ENCODE data around the gene MTMR6. TPM values are rescaled to one million over a fixed set of nuclear protein-coding genes. Genes with fewer than 3 reads are reported as not detected.
"Not testable (repeated sequence)": the region's sequence is repeated elsewhere in the genome, so short reads cannot be mapped to it uniquely, and the experiment has no call there.

MTMR6 gene
- polyA plus RNA-seq, 1 donor from 2014 or later, result 45.4 TPM

DNA sequence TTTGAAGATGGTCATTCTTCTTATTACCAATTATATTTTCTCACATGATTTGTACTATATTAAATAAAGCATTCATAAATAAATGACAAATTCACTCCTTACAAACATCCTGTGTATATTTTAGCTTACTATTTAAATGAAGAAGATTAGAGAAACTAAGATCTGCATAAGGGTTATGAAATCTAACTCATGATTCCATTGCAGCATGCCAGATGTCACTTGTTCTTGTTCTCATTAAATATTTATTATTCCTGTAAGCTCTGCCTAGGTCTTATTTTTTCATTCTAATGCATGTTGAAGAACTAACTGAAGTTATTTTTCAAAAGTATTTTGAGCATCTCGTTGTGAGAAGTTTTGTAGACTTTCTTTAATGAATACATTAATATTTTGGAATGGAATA lies 32.5 kb upstream of the MTMR6 start:
- TF ChIP-seq SMC3 (conservative IDR thresholded peaks at IDR 0.05; ENCODE audit: poor library complexity) (no peak), POLR2AphosphoS5 (IDR thresholded peaks at IDR 0.05) (no peak), MXI1 (conservative IDR thresholded peaks at IDR 0.05; ENCODE audit: poor library complexity, severe bottlenecking) (no peak), TAF1 (IDR thresholded peaks at IDR 0.05; ENCODE audit: low read depth) (no peak), RAD21 (conservative IDR thresholded peaks at IDR 0.05) (no peak), EZH2 (IDR thresholded peaks at IDR 0.05; ENCODE audit: borderline replicate concordance, insufficient read depth, low read length, poor library complexity, severe bottlenecking) (no peak), EP300 (conservative IDR thresholded peaks at IDR 0.05; ENCODE audit: poor library complexity, severe bottlenecking) (no peak)
- TF ChIP-seq, protein P1, sequence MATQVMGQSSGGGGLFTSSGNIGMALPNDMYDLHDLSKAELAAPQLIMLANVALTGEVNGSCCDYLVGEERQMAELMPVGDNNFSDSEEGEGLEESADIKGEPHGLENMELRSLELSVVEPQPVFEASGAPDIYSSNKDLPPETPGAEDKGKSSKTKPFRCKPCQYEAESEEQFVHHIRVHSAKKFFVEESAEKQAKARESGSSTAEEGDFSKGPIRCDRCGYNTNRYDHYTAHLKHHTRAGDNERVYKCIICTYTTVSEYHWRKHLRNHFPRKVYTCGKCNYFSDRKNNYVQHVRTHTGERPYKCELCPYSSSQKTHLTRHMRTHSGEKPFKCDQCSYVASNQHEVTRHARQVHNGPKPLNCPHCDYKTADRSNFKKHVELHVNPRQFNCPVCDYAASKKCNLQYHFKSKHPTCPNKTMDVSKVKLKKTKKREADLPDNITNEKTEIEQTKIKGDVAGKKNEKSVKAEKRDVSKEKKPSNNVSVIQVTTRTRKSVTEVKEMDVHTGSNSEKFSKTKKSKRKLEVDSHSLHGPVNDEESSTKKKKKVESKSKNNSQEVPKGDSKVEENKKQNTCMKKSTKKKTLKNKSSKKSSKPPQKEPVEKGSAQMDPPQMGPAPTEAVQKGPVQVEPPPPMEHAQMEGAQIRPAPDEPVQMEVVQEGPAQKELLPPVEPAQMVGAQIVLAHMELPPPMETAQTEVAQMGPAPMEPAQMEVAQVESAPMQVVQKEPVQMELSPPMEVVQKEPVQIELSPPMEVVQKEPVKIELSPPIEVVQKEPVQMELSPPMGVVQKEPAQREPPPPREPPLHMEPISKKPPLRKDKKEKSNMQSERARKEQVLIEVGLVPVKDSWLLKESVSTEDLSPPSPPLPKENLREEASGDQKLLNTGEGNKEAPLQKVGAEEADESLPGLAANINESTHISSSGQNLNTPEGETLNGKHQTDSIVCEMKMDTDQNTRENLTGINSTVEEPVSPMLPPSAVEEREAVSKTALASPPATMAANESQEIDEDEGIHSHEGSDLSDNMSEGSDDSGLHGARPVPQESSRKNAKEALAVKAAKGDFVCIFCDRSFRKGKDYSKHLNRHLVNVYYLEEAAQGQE (IDR thresholded peaks at IDR 0.05; ENCODE audit: borderline replicate concordance), result no peak
- TF ChIP-seq, protein P2, sequence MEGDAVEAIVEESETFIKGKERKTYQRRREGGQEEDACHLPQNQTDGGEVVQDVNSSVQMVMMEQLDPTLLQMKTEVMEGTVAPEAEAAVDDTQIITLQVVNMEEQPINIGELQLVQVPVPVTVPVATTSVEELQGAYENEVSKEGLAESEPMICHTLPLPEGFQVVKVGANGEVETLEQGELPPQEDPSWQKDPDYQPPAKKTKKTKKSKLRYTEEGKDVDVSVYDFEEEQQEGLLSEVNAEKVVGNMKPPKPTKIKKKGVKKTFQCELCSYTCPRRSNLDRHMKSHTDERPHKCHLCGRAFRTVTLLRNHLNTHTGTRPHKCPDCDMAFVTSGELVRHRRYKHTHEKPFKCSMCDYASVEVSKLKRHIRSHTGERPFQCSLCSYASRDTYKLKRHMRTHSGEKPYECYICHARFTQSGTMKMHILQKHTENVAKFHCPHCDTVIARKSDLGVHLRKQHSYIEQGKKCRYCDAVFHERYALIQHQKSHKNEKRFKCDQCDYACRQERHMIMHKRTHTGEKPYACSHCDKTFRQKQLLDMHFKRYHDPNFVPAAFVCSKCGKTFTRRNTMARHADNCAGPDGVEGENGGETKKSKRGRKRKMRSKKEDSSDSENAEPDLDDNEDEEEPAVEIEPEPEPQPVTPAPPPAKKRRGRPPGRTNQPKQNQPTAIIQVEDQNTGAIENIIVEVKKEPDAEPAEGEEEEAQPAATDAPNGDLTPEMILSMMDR (IDR thresholded peaks at IDR 0.05; ENCODE audit: poor library complexity, severe bottlenecking), result no peak
- H3K36me3 ChIP-seq (ENCODE audit: insufficient read depth, low read length), result peaks cover 9% of the 10 kb centered on the region
- no peaks in the 10 kb centered on the region for H3K27me3 ChIP-seq (ENCODE audit: insufficient read depth, low read depth, low read length)
- H2AFZ ChIP-seq (ENCODE audit: low read depth, low read length), result no peak overlapping the region
- no peaks in the 10 kb centered on the region for H3F3A ChIP-seq (ENCODE audit: insufficient read depth, low read length, poor library complexity, severe bottlenecking)
- no peaks in the 10 kb centered on the region for H3K9me2 ChIP-seq (ENCODE audit: insufficient read depth, low read length)
- H3K79me2 ChIP-seq (replicated peaks; ENCODE audit: insufficient read depth, low read length), result no peaks in the 10 kb centered on the region
- no peak overlapping the region for H3K9ac ChIP-seq (ENCODE audit: low read length)
- H3K4me2 ChIP-seq (ENCODE audit: low read length), result no peak overlapping the region
- no peak overlapping the region for H3K27ac ChIP-seq (ENCODE audit: low read length)
- no peaks in the 10 kb centered on the region for H3K9me3 ChIP-seq (ENCODE audit: low read length)
- H4K20me1 ChIP-seq (ENCODE audit: insufficient read depth), result no peaks in the 10 kb centered on the region
- no peak overlapping the region for H3K4me3 ChIP-seq (ENCODE audit: low read length)

DNA sequence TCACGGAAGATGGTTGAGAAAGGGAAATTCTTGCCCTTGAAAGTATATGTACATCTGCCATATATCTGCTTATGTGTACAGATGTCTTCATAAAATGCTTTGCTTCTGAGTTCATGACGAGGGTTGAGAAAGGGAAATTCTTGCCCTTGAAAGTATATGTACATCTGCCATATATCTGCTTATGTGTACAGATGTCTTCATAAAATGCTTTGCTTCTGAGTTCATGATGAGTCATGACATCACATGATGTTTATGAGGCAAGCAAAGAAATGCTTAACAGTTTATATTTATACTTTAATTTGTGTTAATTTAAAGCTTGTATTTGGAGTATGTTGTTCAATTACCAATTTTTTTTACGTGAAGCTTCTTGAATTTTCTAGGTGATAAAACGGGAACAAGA lies 31.7 kb upstream of the MTMR6 start:
- not testable (repeated sequence) for H4K20me1 ChIP-seq (ENCODE audit: insufficient read depth); H3F3A ChIP-seq (ENCODE audit: insufficient read depth, low read length, poor library complexity, severe bottlenecking); H3K9me3 ChIP-seq (ENCODE audit: low read length); H3K4me2 ChIP-seq (ENCODE audit: low read length); H3K9ac ChIP-seq (ENCODE audit: low read length); H3K27me3 ChIP-seq (ENCODE audit: insufficient read depth, low read depth, low read length); H2AFZ ChIP-seq (ENCODE audit: low read depth, low read length); H3K36me3 ChIP-seq (ENCODE audit: insufficient read depth, low read length); H3K4me3 ChIP-seq (ENCODE audit: low read length); H3K79me2 ChIP-seq (replicated peaks; ENCODE audit: insufficient read depth, low read length); H3K9me2 ChIP-seq (ENCODE audit: insufficient read depth, low read length); H3K27ac ChIP-seq (ENCODE audit: low read length)

DNA sequence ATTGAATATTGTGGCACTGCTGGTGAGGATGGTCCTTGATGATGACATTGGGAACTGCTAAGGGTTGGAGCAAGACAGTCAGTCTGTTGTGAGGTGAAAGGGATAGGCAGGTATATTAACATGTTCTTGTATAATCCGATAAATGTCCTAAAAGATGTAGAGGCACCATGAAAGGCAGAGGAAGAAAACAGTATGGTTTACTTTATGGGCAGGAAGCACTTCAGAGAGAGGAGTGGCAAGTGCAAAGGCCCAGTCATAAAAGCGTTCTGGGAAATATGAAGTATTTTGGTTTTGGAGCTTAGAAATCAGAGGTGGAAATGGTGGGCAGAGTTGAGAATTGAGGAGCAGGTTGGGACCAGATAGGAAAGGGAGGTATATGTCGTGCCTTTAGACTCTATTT lies 23.6 kb upstream of the MTMR6 start:
- Histone ChIP-seq H3K4me2 (ENCODE audit: low read length) (no peak overlapping the region), H2AFZ (ENCODE audit: low read depth, low read length) (no peak overlapping the region), H4K20me1 (ENCODE audit: insufficient read depth) (no peaks in the 10 kb centered on the region), H3K27me3 (ENCODE audit: insufficient read depth, low read depth, low read length) (no peaks in the 10 kb centered on the region), H3K79me2 (replicated peaks; ENCODE audit: insufficient read depth, low read length) (peaks cover 4% of the 10 kb centered on the region), H3K27ac (ENCODE audit: low read length) (no peak overlapping the region), H3K9me3 (ENCODE audit: low read length) (no peaks in the 10 kb centered on the region), H3F3A (ENCODE audit: insufficient read depth, low read length, poor library complexity, severe bottlenecking) (no peaks in the 10 kb centered on the region), H3K36me3 (ENCODE audit: insufficient read depth, low read length) (peaks cover 15% of the 10 kb centered on the region), H3K4me3 (ENCODE audit: low read length) (no peak overlapping the region), H3K9ac (ENCODE audit: low read length) (no peak overlapping the region), H3K9me2 (ENCODE audit: insufficient read depth, low read length) (no peaks in the 10 kb centered on the region)
- TF ChIP-seq EP300 (conservative IDR thresholded peaks at IDR 0.05; ENCODE audit: poor library complexity, severe bottlenecking) (no peak), TAF1 (IDR thresholded peaks at IDR 0.05; ENCODE audit: low read depth) (no peak)
- TF ChIP-seq, protein P2 (IDR thresholded peaks at IDR 0.05; ENCODE audit: poor library complexity, severe bottlenecking), result no peak
